Measurements from ENCODE around the gene ZC3H7A.
"Not testable (repeated sequence)": the region's sequence is repeated elsewhere in the genome, so short reads cannot be mapped to it uniquely, and the experiment has no call there.

Gene ZC3H7A

DNA sequence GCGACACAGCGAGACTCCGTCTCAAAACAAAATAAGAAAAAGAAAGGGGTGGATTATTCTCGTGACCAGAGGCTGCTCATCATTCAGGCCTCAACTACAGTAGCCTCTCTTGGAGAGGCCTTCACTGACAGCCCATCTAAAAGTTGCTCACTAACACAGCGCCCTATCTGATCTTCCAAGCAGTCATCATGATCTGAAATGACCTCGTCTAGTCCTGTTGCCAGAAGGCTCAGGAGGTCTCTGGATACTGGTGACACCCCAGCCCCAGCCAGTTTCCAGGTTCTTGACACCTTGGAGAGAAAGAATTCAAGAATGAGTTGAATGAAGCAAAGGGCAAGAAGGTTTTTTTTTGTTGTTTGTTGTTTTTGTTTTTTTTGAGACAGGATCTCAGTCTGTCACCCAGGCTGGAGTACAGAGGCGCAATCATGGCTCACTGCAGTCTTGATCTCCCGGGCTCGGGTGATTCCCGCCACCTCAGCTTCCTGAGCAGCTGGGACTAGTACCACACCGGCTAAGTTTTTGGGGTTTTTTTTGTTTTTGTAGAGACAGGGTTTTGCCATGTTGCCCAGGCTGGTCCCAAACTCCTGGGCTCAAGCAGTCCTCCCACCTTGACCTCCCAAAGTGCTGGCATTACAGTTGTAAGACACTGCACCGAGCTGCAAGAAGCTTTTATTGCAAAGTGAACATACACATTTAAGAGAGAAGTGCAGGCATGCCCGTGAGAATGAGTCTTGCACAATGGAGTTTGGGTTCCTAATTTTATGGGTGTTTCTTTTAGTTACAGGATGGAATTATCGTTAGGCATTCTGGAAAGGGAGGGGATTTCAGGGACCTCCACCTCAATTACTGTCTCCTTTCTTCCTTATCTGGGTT, 2.7 kb upstream of the ZC3H7A start:
- DNase-seq: no peak

GRCh38 chr16:11799017-11799381, 1.9 kb upstream of the ZC3H7A start:
- no peak for DNase-seq

GRCh38 chr16:11797957-11798299, 870 bp upstream of the ZC3H7A start:
- no peak for DNase-seq

DNA sequence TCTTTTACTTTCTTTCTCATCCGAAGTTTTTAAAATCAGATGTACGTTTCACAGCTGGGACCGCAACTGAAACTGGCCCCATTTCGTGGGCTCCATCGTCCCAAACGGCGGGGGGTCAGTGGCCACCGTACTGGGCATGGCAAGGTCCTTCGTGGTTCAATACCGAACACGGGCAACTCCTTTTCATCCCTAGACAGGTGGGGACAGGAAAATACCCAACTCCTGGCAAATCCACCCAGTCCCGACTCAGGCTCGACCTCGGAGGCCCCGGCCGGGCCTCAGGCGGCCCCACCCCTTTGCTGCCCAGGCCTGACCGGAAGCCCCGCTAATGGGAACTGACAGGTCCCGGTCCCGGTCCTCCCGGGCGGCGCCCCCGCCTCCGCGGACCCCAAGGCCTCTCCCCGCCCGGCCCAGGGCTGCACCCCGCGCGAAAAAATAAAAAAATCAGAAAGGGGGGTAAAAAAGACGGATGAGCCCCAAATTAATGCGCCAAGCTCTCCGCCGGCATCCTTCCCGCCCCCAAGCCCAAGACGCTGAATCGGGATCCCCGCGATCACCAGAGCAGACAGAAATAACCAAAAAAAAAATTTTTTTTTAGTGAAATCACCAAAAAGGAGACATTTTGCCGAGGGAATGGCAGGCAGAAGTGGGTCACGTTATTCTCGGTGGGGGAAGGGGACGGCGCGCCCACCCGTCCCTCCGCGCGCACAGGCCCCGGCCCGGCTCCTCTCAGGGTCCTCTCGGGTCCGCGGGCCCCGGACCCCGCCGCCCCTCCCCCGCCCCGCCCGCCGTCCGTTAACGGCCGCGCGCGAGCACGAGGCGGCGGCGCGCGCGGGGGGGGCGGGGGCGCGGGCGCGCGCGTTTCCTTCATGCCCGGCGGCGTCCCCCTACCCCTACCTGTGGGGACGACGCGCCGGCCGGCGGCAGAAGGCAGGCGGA, 562 bp downstream of the ZC3H7A start:
- DNase-seq: no peak

DNA sequence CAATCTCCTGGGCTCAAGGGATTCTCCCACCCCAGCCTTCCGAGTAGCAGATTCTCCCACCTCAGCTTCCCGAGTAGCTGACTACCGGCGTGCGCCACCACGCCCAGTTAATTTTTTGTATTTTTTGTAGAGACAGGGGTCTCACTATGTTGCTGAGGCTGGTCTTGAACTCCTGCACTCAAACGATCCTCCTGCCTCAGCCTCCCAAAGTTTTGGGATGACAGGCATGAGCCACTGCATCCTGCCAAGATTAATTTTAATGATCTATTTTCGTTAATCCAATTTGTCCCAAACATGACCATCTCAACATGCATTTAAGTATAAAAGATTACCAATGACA, 1.2 kb downstream of the ZC3H7A start:
- no peak for DNase-seq

GRCh38 chr16:11794996-11795886, 1.8 kb downstream of the ZC3H7A start:
- no peak for DNase-seq

DNA sequence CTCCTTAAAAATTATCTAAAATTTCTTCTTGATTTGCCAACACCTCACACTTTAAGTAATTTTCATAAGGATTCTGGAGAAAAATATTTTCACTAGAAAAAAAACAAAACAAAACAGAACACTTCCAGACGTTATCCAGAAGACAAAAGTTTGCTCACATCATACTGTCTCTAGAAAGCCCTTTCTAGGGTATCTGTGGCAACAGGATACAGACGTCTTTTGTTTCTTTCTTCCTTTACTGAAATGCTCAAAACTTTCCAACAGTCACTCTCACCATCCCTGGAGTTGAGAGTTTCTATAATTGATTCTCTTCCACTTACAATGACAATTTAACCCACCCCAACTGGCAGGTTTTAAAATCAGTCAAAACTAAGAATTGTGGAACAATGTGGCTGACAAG, 2.6 kb downstream of the ZC3H7A start:
- no peak for DNase-seq

DNA sequence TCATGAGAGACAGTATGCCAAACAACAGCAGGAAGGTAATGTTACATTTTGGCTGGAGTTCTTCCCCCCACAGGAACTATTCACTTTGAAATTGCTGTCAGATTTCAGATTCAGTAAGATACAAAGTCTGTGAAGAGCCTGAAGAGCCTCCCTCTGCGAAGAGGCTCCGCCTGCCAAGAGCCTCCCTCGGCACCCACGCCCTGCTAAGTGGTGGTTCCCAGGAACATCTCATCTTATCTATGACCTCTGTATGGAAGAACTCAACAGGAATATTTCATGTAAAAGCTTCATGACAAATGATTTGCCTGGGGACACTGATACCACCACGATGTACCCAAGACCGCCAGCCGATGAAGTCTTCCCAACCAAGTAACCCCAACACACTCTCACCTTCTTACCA, 3.2 kb downstream of the ZC3H7A start:
- DNase-seq: no peak

GRCh38 chr16:11792410-11793241, 4.4 kb downstream of the ZC3H7A start:
- no peak for DNase-seq

DNA sequence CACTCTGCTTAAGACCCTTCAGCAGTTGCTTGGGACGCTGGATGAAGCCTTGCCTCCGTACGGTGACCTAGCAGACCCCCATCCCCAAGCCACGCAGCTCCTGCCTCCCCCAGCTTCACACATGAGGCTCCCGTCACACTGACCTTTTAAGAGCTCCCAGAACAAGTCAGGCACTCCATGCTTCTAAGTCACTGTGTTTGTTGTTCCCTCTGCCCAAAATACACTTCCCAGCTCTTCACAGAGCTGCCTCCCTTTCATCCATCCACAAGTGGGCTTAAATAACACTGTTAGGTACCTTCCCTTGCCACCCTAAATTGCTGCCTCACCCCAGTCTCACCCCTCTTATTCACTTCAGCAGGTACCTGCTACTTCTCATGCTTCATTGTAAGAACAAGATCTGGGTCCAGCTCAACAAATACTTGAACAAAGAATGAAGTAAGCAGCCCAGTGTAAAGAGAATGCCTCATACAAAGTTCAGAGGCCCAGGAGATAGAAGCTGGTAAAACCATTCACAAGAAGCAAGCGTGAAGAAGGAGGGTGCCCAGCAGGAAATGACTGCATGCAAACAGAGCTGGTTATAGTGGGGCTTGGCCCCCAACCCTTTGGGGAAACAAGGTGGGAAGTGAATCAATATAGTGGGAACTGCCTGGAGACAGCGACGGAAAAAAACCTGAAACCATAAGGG, 5.8 kb downstream of the ZC3H7A start:
- no peak for DNase-seq

- no peak for DNase-seq
These were observed 8.1 kb downstream of the ZC3H7A start for GRCh38 chr16:11788914-11789313.

DNA sequence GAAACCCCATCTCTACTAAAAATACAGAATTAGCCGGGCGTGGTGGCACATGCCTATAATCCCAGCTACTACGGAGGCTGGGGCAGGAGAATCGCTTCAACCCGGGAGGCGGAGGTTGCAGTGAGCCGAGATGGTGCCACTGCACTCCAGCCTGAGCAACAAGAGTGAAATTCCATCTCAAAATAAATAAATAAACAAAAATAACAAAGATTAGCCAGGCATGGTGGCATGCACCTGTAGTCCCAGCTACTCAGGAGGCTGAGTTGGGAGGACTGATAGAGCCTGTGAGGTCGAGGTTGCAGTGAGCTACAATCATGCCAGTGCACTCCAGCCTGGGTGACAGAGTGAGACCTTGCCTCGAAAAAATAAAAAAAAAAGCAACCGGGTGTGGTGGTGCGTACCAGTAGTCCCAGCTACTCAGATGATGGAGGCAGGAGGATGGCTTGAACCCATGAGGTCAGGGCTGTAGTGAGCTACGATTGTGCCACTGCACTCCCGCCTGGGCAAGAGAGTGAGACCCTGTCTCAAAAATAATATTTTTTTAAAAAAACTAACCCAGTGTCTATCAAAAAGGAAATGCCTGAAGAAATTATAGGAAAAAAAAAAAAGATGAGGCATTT, 12.0 kb downstream of the ZC3H7A start:
- not testable (repeated sequence) for DNase-seq

GRCh38 chr16:11784381-11784780, 12.7 kb downstream of the ZC3H7A start:
- DNase-seq: not testable (repeated sequence)

GRCh38 chr16:11784038-11784369, 13.1 kb downstream of the ZC3H7A start:
- DNase-seq: no peak

DNA sequence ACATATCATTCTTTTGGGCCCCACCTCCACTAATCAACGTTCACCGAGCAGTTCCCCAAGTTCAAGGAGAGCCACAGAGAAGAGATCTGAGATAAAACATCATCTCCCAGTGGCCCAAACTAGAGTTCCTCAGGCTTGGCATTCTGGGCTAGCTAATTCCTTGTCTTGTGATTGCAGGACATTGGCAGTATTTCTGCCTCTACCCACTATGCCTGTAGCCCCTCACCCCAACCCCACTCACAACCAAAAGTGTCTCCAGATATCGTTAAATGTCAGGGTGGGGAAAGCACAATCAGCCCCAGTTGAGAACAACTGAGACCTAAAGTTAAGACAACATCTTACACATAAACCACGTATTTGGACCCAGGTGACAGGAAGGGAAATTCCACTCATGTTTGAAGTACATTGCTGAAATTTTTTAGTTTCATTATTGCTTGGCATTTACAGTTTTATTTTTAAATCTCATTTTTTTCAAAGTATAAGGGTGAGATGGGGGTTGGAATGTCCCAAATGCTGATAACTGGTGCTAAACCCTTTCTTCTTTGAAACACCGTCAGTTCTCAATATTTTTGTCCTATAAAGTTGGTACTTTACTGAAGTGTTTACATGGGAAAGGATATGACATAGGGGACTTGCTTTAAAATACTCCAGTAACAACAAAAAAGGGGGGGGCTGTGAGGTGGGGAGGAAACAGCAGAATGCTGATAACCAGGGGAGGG, 13.6 kb downstream of the ZC3H7A start:
- DNase-seq: peak; percentile 17

GRCh38 chr16:11781773-11782172, 15.3 kb downstream of the ZC3H7A start:
- DNase-seq: no peak

DNA sequence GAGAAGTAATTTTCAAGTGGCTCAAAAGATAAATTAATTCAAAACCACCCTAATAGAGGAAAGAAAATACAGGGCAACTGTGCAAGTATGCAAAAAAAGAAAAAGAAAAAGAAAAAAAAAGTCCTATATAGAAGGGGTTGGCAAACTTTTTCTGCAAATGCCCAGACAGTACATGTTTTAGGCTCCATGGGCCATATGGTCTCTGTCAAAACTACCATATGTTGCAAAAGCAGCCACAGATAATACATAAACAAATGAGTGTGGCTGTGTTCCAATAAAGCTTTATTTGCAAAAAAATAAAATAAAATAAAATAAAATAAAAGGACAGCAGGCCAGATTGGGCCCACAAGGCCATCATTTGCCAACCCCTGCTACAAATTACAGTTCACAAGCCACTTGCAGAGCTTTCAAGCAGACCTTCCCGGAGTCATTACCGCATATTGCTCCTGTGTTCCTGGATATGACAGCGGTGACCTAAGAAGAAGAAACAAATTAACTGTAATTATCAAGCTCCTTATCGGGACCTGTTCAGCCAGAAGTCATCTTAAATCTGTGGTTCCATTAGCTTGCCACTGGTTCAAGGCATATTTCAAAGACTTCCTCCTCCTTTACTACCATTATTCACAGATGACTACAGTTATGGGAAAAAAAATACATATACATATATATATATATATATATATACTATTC, 15.9 kb downstream of the ZC3H7A start:
- no peak for DNase-seq

DNA sequence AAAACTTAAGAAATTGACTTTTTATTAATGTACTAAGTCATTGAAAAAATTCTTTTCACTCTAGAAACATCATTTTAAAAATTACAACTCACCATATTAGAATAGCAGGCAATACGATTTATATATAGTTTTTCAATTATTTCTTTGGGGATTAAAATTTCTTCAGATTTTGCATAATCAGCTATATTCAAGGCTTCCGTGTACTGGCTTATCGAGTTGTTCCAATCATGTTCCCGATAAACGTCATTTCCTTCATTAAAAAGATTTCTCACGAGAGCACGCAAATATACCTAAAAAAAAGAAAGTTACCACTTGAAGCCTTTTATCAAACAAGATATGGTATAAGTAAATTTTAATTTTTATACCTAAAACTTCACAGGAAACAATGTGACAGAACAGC, 18.0 kb downstream of the ZC3H7A start:
- no peak for DNase-seq

DNA sequence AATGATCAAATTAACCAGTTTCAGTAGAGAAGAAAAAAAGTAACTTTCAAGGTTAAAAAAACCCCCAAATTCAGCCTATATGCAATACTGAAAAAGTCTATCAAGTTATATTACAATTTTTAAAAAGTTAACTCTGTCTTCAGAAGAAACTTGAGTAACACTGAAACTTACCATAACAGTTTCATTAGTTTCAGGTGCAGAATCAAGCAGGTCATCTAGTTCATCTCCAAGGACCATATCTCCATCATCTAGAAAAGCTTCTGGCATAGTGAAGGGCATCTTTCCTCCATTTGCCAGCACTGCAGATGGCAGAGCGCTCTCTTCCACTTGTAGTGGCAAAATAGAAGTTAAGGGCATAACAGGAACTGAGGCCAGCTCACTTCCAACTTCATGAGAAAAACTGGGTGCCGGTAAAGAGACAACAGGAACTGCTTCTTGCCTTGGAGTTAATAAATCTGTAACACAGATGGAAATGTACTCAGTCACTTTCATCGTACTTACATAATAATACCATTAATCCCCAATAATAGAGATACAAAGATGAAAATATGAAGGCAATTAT, 22.9 kb downstream of the ZC3H7A start:
- no peak for DNase-seq

DNA sequence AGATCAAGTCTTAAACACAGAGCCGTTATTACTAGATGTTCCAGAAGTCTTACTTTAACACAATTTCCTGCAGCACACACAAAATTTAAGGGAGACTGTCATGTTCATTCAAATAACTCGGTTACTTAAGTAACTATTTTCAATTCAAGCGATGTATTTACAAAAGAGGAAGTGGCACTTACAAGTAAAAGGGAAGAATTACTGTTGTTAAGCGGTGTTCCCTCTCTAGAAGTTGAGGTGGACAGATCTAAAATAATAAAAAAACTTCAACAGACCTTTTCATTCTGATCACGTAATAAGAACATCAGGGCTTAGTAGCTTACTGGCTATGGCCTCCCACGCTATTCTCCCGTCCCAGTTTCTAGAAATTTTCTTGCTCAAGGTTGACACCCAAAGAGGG, 28.2 kb downstream of the ZC3H7A start:
- no peak for DNase-seq

Data from activated T-cell treated with anti-CD3 and anti-CD28 coated beads for 4 hours (primary cell).